ENCODE data around the gene ZNF774. TPM values are rescaled to one million over a fixed set of nuclear protein-coding genes. Genes with fewer than 3 reads are reported as not detected.

ZNF774 gene
- total RNA-seq, 1 experiment from 2014 or later, result 0.75 TPM

Other genes starting within 250 kb of the ZNF774 start
- gene IDH2, start 249.8 kb upstream of the ZNF774 start, total RNA-seq (2014; rRNA removed), result 62.7 and 70.3 TPM in 2 replicates
- gene SEMA4B, start 151.0 kb upstream of the ZNF774 start, total RNA-seq (2014; rRNA removed), result 6.3 and 7.0 TPM in 2 replicates
- 13.7 and 25.8 TPM in 2 replicates for gene CIB1, start 118.3 kb upstream of the ZNF774 start, total RNA-seq (2014; rRNA removed)
- 4.5 and 4.7 TPM in 2 replicates for gene GDPGP1, start 118.1 kb upstream of the ZNF774 start, total RNA-seq (2014; rRNA removed)
- gene TTLL13, start 102.7 kb upstream of the ZNF774 start, total RNA-seq (2014; rRNA removed), result not detected in 2 replicates
- 74.1 and 87.5 TPM in 2 replicates for gene NGRN, start 86.6 kb upstream of the ZNF774 start, total RNA-seq (2014; rRNA removed)
- 203 and 217 TPM in 2 replicates for gene IQGAP1, start 36.0 kb downstream of the ZNF774 start, total RNA-seq (2014; rRNA removed)
- gene CRTC3, start 177.6 kb downstream of the ZNF774 start, total RNA-seq (2014; rRNA removed), result 14.8 and 17.0 TPM in 2 replicates